ENCODE data around the gene KDM4F.

KDM4F gene

GRCh38 chr11:95091663-95092180, 42.5 kb downstream of the KDM4F start (continued):
- TF ChIP-seq ZNF639 (tag by site-specific recombination; IDR thresholded peaks at IDR 0.05) (no peak), ZNF121 (tag by site-specific recombination; IDR thresholded peaks at IDR 0.05) (no peak), ZNF433 (tag by site-specific recombination; IDR thresholded peaks at IDR 0.05; ENCODE audit: low read depth) (no peak), ZNF391 (tag by site-specific recombination; IDR thresholded peaks at IDR 0.05; ENCODE audit: borderline replicate concordance, low read depth) (no peak)

- Histone ChIP-seq H3K4me1 (ENCODE audit: control insufficient read depth, insufficient read depth, low read length) (no peaks in the 10 kb centered on the region), H3K4me3 (ENCODE audit: low read depth, low read length) (no peak overlapping the region), H3K27ac (ENCODE audit: extremely low read depth, low read depth, low read length) (no peak overlapping the region), H3K9me3 (ENCODE audit: control insufficient read depth, insufficient read depth, low read depth, low read length) (no peaks in the 10 kb centered on the region), H3K36me3 (ENCODE audit: control insufficient read depth in 2 of 2, insufficient read depth in 1 of 2, low read length in 2 of 2) (no peaks in the 10 kb centered on the region)
- ChIA-PET POLR2A (interaction anchor here (0.7 to 1.6 kb wide), 2 partner anchors 16 to 26 kb away, joined by 3 to 6 read pairs; partner anchors contain the start of gene SRSF8), CTCF (interaction anchor here (0.6 to 7.3 kb wide), 10 partner anchors 8 to 564 kb away, joined by 3 to 63 read pairs (median 4); partner anchors contain the start of gene SRSF8)
- TF ChIP-seq ZBTB26 (tag by site-specific recombination; optimal IDR thresholded peaks at IDR 0.05): no peak
- peak; percentile 45; the same call in 1 of the 2 replicates for TF ChIP-seq ZFHX2 (tag by site-specific recombination; conservative IDR thresholded peaks at IDR 0.05)
- no peak for TF ChIP-seq GLI2 (tag by site-specific recombination; IDR thresholded peaks at IDR 0.05; ENCODE audit: borderline replicate concordance, low read depth)
- TF ChIP-seq ZBTB6 (tag by site-specific recombination; IDR thresholded peaks at IDR 0.05): peak; percentile 55; the same call in 1 of the 2 replicates
- TF ChIP-seq GFI1B (tag by site-specific recombination; IDR thresholded peaks at IDR 0.05): no peak
- TF ChIP-seq ZNF239 (tag by site-specific recombination; IDR thresholded peaks at IDR 0.05): no peak
- TF ChIP-seq ZNF335 (tag by site-specific recombination; conservative IDR thresholded peaks at IDR 0.05): 0 out of 2 replicates have a peak, but pooled peaks have one; percentile 24
- TF ChIP-seq ZNF266 (tag by site-specific recombination; IDR thresholded peaks at IDR 0.05; ENCODE audit: low read depth): no peak
- TF ChIP-seq EGR2 (tag by site-specific recombination; IDR thresholded peaks at IDR 0.05; ENCODE audit: low read depth): peak; percentile 46; the same call in 1 of the 2 replicates
- TF ChIP-seq ZNF660 (tag by site-specific recombination; IDR thresholded peaks at IDR 0.05): no peak
- no peak for TF ChIP-seq ZNF221 (tag by site-specific recombination; IDR thresholded peaks at IDR 0.05; ENCODE audit: borderline replicate concordance)
- no peak for TF ChIP-seq ZNF518A (tag by site-specific recombination; conservative IDR thresholded peaks at IDR 0.05; ENCODE audit: low read depth)
- TF ChIP-seq ZNF776 (tag by site-specific recombination; IDR thresholded peaks at IDR 0.05; ENCODE audit: borderline replicate concordance): no peak
- no peak for TF ChIP-seq ZBTB10 (tag by site-specific recombination; IDR thresholded peaks at IDR 0.05)
- TF ChIP-seq ZBTB7A (tag by site-specific recombination; IDR thresholded peaks at IDR 0.05; ENCODE audit: low read depth): no peak
- TF ChIP-seq CTCF (tag by site-specific recombination; IDR thresholded peaks at IDR 0.05): 0 out of 2 replicates have a peak, but pooled peaks have one; percentile 16
- TF ChIP-seq ZNF211 (tag by site-specific recombination; IDR thresholded peaks at IDR 0.05; ENCODE audit: low read depth): no peak
Observed at GRCh38 chr11:95092549-95093324, 43.5 kb downstream of the KDM4F start.
